Sigmoid colon (tissue), 4 donors: ENCODE results near the gene APBB1IP.

Experiments
- CTCF ChIP-seq, 4 experiments: fragments of 450-650 bp in 3 of 4; fragments of 200-600 bp in 1 of 4; IDR thresholded peaks; one replicate each; pipeline ENCODE4 v1.5.1; 2016 to 2019; ENCODE audit warnings: antibody characterized with exemption in 4 of 4, mild to moderate bottlenecking in 3 of 4, moderate library complexity in 2 of 4
- POLR2A ChIP-seq, 2 donors: fragments of 450-650 bp; IDR thresholded peaks; one replicate each; pipeline ENCODE4 v1.6.1; 2016; ENCODE audit warnings: antibody characterized with exemption in 2 of 2, mild to moderate bottlenecking in 2 of 2, moderate library complexity in 2 of 2
- POLR2AphosphoS5 ChIP-seq, 4 donors: sonication (generic); formaldehyde crosslinking; IDR thresholded peaks; one replicate each; pipeline ENCODE4 v1.6.1; 2017; ENCODE audit warnings: antibody characterized with exemption in 4 of 4

DNA sequence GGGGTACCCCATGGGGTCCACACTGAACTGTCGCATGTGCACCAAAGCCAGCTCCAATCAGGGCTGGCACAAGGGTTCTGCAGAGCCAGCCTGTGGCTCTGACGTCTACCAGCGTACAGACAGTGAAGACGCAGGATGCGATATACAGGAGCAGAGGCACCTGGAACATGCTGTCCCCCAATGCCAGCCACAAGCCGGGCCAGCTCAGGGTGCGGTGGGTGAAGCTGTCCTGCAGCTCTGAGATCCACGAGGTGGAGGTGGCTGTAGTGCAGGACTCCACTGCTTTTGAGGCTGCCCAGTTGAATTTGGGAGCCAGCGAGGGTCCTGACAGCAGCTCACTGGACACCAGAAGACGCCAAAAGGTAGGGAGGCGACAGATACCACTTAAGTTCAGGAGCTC lies 148.1 kb downstream of the APBB1IP start:
- TF ChIP-seq CTCF (IDR thresholded peaks at IDR 0.05) (no peak), POLR2AphosphoS5 (IDR thresholded peaks at IDR 0.05) (no peak), POLR2A (IDR thresholded peaks at IDR 0.05) (no peak)
